HG02571 (cell line): ENCODE measurements around the gene DYRK2.

Experiments
- ATAC-seq: cut with Tn5 transposase; IDR thresholded peaks from one replicate; pipeline ENCODE4 v1.9.1; 2021; ENCODE audit warnings: mild to moderate bottlenecking, moderate library complexity; ENCODE audit not compliant: unreplicated experiment

DYRK2 gene

DNA sequence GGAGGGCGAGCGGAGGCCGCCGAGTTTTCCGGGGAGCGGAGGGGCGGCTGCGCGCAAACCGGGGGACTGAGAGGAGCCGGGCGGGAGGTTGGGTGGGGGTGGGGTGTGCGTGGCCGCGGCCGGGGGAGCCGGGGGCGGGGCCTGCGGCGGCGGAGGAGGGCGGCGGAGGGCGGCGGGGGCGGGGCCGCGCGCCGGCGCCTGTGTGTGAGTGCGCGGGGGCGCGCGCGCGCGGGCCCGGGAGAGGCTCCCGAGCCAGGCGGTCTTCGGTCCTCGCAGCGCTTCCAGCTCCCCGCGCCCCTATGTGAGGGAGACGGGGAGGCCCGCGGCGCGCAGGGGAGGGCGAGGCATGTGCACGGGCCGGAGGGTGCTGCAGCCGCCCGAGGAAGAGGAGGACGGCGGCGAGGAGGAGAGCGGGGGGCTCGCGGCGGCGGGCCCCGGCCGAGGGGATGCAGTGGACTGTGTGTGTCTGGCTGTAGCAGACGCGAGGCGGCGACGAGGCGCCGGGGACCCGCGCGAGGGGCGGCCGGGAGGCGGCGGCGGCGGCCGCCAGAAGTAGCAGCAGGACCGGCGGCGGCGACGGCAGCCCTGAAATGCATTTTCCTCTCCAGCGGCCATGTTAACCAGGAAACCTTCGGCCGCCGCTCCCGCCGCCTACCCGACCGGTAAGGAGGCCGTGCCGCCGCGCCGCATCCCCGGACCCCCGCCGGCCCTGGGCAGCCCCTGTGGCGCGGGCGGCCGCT, at the start of gene DYRK2:
Gene DYRK2 (plus strand): TSS at position 225 of the 740 bp plus-strand sequence. CDS start 389 bp downstream, at position 614.
- ATAC-seq, result peak; percentile 44

GRCh38 chr12:67599691-67600090, 48.9 kb upstream of the DYRK2 start:
- no peak for ATAC-seq

GRCh38 chr12:67601126-67601525, 47.4 kb upstream of the DYRK2 start:
- ATAC-seq, result no peak

- ATAC-seq, result no peak
Observed at GRCh38 chr12:67609226-67609870, 39.2 kb upstream of the DYRK2 start.

- no peak for ATAC-seq
Observed at GRCh38 chr12:67613040-67613439, 35.5 kb upstream of the DYRK2 start.

DNA sequence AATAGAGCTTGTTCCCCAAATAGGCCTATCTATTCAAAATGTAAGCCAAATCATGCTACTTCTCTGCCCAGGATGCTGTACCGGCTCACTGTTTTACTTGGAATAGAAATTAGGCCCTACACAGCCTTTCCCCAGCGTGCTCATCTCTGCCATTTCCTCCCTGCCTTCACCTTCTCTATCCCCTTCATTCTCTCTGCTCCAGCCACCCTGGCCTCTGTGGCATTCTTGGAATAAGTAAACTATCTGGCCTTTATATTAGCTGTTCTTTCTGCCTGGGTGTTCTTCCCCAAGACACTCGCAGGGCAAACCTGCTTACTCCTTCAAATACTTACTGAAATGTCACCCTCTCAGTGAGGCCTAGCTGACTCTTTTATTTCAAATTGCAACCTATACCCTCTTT, 30.9 kb upstream of the DYRK2 start:
- ATAC-seq, result no peak

- ATAC-seq, result no peak
Observed at GRCh38 chr12:67618303-67618702, 30.2 kb upstream of the DYRK2 start.

DNA sequence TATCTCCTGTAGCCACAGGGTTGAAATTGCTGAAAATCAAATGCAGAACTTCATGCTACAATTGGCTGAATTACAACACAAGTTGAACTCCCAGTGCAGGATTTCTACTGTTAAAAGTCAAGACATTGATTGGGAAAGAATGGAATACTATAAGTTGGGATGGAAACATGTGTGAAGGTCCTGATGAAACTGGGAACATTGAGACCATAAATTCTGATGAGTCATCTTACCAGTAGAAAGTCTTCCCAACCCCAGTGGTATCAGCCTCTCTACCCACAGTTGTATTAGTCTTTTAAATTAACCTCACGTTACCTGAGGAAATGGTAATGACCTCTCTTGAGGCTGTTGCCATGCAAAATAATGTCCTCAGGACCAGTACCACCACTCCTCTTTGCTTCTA, 27.4 kb upstream of the DYRK2 start:
- ATAC-seq, result no peak

DNA sequence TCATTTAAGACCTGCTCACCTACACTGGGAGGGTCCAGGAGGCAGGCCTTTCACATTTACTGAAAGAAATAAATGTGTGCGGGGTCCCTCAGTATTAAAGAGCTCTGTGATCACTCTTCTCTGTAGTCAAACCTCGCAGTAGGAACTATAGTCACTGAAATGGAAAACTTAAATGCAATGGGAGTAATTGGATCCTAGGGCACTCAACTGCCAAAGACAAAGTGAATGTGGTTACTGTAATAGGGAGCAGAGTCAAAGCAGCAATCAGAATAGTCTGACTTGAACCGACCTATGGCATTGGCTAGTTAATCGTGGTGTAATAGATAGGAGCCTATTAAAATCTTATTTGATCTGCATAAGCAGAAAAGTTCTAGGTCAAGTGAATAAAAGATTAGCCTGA, 26.6 kb upstream of the DYRK2 start:
- ATAC-seq, result no peak

DNA sequence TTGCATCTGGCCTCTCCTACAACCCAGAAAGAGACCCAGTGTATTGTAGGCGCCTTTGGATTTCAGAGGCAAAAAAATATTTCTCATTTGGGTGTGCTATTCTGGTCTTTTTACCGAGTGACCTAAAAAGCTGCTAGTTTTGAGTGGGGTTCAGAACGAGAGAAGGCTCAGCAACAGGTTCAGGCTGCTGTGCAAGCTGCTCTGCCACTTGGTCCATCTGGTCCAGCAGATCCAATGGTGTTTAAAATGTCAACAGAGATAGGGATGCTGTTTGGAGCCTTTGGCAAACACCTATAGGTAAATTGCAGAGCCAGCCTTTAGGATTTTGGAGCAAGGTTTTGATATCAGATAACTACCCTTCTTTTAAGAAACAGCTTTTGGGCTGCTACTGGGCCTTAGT, 25.3 kb upstream of the DYRK2 start:
- no peak for ATAC-seq

- ATAC-seq, result no peak
Observed at GRCh38 chr12:67624355-67624754, 24.2 kb upstream of the DYRK2 start.

- no peak for ATAC-seq
Observed at GRCh38 chr12:67625004-67625403, 23.5 kb upstream of the DYRK2 start.

GRCh38 chr12:67626156-67626555, 22.4 kb upstream of the DYRK2 start:
- no peak for ATAC-seq

- peak; percentile 98 for ATAC-seq
Observed at GRCh38 chr12:67630373-67631088, 18.0 kb upstream of the DYRK2 start.

DNA sequence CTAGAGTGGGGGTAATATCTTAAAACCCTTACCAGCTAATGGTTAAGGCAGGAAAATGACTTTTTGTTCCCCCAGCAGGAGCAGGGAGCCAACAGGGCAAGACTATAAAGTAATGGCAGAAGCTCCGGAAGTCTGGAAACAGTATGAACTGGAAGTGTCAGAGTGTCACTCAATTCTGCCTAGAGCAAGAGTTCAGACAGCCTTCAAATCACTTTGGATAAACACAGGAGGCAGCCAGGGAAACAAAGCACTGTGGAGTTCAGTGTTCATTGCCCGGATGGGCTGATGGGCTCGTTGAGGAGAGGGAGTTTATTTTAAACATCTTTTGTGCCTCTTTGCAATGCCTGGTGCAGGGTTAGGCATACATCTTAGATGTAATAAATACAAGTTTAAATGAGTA, 16.5 kb upstream of the DYRK2 start:
- no peak for ATAC-seq

GRCh38 chr12:67633024-67633610, 15.4 kb upstream of the DYRK2 start:
- ATAC-seq, result no peak

- ATAC-seq, result no peak
Observed at GRCh38 chr12:67633708-67634107, 14.8 kb upstream of the DYRK2 start.

- ATAC-seq, result no peak
Observed at GRCh38 chr12:67634303-67634761, 14.2 kb upstream of the DYRK2 start.

- ATAC-seq, result no peak
Observed at GRCh38 chr12:67637718-67638117, 10.8 kb upstream of the DYRK2 start.

DNA sequence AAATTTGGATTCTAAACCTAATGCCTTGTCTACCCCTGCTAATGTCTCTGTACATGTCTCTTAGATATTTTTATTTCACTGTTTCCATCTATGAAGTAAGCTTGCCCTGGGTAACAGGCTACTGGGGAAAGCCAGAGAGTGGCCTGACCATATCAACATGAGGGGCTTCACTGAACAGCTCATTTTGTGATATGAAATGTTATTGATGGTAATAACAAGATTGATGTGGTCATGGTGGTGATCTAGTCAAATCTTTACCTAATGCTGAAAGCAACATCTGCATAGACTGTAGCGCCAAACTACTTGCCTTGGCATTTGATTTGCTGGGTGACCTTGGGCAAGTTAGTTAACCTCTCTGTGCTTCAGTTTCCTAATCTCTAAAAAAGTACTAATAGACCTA, 9.9 kb upstream of the DYRK2 start:
- no peak for ATAC-seq

GRCh38 chr12:67640863-67641262, 7.7 kb upstream of the DYRK2 start:
- ATAC-seq, result no peak
